Activated CD4-positive, alpha-beta T cell treated with anti-CD3 and anti-CD28 coated beads, Interleukin-2, amount 50 U/mL, for 48 hours (primary cell): Measurements from ENCODE around the gene PTCD1.

Experiments
- DNase-seq, 2 experiments: peaks; one replicate each; pipeline ENCODE4 v3.0.0-alpha.2; 2020

Gene PTCD1, protein sequence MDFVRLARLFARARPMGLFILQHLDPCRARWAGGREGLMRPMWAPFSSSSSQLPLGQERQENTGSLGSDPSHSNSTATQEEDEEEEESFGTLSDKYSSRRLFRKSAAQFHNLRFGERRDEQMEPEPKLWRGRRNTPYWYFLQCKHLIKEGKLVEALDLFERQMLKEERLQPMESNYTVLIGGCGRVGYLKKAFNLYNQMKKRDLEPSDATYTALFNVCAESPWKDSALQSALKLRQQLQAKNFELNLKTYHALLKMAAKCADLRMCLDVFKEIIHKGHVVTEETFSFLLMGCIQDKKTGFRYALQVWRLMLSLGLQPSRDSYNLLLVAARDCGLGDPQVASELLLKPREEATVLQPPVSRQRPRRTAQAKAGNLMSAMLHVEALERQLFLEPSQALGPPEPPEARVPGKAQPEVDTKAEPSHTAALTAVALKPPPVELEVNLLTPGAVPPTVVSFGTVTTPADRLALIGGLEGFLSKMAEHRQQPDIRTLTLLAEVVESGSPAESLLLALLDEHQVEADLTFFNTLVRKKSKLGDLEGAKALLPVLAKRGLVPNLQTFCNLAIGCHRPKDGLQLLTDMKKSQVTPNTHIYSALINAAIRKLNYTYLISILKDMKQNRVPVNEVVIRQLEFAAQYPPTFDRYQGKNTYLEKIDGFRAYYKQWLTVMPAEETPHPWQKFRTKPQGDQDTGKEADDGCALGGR

DNA sequence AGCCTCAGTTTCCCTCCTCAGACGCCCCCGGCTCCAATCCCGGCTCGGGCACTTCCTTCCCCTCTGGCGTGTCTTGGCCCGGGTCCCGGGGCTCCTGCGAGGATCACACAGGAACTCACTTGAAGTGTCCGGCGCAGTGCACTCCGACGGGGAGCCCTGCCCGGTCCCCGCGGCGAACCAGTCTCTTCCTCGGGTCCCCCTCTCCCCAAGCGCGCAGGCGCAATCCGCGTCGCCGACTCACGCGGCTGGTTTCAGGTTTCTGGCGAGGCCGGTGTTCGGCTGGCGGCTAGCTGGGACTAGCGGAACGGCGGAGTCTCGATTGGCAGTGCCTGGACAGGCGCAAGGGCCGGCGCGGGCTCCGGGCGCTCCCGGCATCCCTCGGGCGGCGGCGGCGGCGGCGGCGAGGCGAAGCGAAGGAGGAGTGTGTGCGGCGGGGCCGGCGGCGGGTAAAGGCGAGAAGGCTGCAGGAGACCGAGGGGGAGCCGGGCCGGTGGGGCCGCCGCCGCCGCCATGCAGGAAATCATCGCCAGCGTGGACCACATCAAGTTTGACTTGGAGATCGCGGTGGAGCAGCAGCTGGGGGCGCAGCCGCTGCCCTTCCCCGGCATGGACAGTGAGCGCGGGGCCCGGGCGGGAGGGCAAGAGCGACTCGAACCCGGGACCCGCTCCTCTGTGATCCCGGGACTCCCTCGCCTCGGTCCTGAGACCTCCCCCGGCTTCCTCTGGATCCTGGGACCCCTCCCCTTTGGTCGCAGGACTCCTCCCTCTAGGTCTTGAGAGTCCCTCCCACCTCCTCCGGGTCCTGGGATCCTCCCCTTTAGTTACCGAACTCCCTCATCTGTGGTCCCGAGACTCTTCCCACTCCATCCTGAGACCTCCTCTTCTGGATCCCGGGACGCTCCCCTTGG, at the start of gene PTCD1, which contains the start of gene CPSF4:
Gene PTCD1 (minus strand): TSS at position 226 of the 908 bp plus-strand sequence. CDS start 3,556 bp downstream, outside the sequence.
Gene CPSF4 (plus strand): TSS at position 371 of the 908 bp plus-strand sequence. CDS start 140 bp downstream, at position 511.
- DNase-seq, result peak; percentile 94 to 96

DNA sequence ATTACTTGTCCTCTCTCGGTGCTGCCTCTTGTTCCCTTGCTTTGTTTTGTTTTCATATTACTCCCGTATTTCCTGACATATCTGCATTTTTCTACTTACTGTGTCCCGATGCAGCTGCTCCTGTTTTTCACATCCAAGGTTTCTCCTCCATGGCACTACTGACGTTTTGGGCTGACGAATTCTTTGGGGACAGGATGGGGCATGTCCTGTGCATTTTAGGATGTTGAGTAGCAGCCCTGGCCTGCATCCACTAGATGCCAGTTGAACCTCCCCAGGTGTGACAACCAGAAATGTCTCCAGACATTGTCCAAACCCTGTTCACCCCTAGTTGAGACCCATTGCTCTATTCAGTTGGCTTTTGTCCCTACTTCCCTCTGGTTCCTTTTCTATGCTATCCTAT, 46.5 kb upstream of the PTCD1 start:
- DNase-seq, result no peak

DNA sequence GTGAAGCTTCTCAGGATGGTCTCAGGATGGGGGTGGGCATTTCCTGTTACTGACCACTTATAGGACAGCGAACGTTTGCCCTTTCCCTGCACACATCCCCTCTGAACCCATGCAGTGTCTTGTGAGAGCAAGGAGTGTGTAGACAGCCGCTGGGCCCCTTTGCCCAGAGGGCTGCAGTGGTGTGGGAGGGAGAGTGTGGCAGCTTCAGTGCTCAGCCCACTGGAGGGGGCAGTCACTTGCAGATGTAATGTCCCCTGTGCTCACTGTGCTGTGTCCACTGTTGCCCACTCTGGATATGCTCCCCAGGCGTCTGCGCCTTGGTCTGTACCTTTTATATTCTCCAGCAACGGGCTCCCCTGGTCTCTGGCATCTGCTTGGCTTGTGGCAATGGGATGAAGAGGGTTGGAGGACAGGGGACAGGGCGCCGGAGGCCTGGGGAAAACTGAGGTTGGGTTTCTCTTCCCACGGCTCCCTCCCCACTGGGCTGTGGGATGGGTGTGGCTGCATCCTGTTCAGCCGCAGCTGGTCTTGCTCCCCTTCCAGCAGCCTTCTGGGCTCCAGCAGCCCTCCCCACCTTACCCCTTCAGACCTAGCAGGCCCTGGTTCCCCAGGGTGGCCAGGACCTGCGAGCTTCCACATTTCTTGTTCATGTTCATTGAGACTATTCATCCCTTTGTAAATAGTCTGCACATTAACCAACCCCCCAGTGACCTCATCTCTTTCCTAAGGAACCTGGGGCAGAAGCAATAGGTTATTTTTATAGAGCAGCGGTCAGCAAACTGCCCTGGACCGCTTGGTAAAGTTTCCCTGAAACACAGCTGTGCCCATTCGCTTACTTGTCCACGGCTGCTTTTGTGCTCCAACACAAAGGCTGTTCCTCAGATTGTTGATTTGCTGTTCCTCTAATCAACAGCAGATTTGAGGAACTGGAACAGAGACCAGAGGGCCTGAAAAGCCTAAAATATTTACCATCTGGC, 40.2 kb upstream of the PTCD1 start:
- DNase-seq, result no peak

DNA sequence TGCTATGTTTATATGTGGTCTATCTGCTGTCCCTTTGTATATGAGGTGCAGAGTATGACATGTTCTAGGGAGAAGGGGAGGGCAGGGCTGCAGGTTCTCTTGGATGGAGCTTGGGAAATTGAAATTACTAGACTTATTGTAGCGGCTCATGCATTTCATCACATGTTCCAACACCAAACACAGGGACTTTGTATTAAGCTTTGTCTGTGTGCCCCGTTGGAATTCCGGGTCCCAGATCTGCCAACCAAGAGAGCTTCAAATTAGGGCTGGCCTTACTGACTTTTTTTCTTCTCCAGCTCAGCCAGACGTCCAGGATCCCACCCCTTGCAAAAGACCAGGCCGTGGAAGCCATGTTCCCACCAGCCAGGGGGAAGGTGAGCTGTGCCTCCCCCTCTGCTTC, 37.5 kb upstream of the PTCD1 start:
- DNase-seq, result no peak

DNA sequence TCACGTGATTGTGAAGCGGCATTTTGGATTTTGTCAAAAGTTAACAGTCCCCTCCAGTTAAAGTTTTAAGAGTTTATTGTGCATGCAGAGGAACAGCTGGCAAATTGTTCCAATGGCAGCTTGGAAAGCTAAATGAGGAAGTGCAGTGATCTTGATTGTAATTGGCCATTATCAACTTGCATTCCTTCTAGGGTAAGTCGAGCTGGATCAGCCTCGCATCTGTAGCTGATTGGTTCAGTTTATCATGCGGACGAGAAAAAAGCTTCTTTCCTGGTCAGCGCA, 34.7 kb upstream of the PTCD1 start:
- no peak for DNase-seq

DNA sequence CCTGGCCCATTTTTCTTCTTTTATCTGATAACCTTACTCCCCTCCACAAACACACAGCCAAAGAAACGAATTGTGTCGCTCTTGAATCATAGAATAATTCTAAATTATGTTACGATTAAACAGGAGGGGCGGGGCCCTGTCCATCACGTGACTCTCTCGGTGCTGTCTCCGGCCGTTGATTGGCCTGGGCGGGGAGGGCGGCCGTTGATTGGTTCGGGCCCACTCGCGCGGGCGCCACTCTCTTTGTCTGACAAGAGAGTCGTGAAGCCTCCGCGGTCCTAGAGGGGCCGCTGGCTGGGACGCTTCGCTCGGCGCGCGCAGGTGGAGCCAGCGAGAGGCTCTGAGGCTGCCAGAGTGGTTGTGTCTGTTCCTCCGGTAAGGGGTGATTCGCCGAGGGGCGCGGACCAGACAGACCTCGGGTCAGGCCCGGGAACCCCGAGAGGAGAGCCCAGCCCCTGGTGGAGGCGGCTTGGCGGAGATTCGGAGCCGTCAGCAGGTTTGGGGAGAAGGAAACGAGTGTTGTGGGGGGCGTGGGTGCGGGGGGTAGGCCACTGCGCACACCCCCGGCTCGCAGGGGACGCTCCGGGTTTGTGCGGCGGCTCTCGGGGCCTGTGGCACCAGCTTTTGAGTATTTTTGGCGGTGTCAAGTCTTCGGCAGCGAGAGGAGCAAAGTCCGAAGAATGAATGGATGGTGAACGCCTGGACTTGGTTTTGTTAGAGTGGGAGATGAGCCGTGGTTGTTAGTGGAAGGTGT, 34.1 kb upstream of the PTCD1 start, which contains the start of gene ZNF789:
Gene ZNF789 (plus strand): TSS at position 330 of the 754 bp plus-strand sequence. CDS start 3,567 bp downstream, outside the sequence.
- DNase-seq, result peak; percentile 98 to 99

DNA sequence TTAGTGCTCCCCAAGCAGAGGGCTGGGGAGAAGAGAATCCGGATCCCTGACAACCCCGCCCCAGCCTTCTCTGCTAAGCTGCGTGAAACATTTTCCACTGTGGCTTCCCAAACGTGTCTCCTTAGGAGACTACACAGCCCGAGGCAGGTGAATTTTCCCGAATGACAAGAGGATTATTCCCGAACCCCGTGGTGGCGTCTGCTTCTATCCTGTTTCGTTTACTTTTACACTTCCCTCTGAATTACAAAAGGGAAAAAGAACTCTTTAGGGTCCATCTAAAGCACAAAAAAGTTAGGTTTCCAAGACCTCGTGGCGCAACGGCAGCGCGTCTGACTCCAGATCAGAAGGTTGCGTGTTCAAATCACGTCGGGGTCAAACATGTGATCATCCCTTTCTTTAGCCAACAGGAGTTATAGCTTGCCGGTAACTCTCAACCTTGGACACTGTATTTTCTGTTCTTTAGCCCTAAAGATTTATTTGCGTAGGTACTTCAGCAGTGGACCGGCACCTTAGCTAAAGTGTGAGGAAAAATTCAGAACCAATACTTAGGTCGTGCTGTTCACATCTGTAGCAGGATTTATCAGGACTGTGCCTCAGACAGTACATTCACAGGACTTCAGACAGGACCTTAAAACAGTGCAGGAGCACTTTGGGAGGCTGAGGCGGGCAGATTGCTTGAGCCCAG, 30.9 kb upstream of the PTCD1 start:
- DNase-seq, result no peak

DNA sequence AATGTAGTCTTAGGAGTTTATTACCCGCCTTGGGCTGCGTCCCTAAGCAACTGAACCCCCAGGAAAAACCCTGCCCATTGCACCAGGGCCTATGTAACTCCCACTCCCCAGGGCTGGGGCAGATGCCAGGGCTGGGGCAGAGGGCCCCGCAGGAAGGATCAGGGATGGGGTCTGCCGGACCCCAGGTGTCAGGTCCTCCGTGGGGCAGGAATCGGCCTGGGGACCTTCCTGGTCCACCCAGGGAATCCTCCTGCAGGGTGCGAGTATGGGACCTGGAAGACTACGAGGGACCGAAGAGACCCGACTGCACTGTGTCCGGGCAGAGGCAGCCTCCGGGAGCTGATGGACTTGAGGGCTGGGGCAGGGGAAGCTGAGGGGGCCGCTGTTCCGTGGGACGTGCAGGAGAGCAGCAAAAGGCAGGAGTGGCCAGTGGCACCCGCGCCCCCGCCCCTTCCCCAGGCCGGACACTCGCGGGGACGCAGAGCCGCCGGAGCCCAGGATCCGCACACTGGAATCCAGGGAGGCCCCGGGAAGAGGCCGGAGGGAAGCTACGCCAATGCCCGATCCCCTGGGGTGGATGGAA, 29.8 kb upstream of the PTCD1 start:
- DNase-seq, result no peak

DNA sequence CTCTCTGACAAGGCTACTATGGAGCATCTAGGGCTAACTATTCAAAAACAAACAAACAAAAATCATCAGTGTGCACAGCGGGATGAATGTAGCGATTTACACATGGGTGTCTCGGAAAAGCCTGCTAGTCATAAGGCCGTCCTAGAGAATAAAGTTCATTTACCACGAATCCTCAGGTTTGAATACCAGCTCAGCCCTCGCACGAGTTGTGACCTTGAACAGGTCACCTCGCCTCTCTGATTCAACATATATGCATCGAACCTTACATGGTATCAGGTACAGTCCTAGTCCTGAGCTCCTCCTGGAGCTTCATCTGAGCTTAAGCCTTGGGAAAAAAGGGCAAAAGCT, 26.8 kb upstream of the PTCD1 start:
- DNase-seq, result no peak

DNA sequence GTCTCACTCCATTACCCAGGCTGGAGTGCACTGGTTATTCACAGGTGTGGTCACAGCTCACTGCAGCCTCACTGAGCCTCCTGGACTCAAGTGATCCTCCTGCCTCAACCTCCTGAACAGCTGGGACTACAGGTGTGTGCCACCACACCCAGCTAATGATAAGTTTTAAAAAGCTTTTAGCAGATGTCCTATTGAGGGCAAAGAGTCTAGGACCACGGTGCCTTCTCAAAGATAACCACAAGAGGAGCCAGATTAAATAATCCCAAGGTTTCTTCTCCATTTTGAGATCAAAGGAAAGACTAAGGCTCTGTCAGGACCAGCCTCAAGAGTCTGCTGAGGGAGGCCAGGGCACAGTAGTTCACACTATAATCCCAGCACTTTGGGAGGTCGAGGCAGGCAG, 22.6 kb upstream of the PTCD1 start:
- no peak for DNase-seq

DNA sequence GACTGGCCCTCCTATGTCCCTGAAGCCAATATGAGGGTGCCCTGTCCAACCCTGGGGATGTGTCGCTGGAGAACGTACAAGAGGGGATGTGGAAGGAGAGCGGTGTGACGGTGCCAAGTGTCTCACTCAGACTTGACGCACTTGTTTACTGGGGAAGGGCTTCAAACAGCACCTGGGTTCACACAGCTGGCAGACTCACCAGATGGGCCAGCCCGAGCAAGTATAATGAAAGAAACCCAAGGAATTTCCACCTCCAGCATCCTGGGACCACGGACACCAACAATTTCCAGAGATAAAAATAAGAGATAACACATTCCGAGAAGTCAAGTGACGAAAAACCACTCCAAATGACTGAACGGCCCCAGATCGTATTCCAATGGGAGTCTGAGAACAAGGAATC, 22.1 kb upstream of the PTCD1 start:
- DNase-seq, result no peak

DNA sequence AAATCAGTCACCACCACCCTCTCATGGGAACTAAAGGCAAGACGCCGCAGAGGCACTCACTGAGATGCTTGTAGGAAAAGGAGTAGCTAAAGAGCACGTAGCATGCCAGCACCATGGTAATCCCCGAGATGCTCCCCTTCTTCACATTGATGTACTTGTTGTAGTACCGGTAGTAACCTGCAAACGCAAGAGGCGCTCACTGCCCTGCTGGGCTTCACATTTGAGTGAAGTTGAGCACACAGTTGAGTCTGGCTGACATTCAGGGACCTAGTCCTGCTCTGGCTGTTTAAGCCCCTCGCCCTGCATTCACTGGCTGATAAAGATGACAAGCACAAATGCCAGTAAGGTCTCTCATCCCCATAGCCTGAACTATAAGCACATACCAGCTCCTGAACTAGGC, 20.5 kb upstream of the PTCD1 start:
- peak; percentile 27 to 42 for DNase-seq

DNA sequence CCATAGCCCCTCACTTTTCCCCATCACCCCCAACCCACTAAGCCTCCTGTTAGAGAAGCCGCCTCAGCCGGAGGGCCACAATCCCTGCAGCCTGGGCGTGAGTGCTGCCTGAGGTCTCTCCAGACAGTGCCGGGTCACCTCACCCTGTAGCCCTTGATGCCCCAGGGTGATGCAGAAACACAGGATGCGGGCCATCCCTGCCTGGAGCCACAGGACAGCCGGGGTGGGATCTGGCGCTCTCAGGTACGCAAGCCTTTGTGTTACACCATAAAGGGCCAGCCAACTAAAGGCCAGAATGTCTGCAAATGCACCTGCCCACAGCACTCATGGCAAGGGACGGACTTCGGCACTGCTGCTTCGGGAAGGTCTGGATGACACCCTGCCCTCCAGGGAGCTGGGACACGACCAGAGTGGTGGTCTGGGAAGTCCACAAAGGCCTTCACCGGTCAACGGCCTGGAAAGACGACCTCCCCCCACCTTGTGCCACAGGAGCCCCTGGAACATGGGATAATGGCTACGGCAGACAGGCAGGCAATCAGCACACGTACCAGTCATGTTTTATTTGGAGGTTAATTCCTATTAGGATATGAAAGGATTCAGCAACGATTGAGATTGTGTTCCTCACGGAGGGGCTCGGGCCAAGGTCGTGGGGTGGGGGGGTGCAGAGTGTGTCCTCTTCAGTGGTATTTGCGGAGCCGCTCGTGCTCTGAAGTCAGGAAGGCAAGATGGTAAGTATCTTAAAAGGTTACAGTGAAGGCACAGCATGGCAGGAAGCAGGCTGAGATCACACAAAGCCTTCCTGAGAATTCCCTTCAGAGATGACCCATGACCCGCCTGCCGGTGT, 19.3 kb upstream of the PTCD1 start:
- no peak for DNase-seq

DNA sequence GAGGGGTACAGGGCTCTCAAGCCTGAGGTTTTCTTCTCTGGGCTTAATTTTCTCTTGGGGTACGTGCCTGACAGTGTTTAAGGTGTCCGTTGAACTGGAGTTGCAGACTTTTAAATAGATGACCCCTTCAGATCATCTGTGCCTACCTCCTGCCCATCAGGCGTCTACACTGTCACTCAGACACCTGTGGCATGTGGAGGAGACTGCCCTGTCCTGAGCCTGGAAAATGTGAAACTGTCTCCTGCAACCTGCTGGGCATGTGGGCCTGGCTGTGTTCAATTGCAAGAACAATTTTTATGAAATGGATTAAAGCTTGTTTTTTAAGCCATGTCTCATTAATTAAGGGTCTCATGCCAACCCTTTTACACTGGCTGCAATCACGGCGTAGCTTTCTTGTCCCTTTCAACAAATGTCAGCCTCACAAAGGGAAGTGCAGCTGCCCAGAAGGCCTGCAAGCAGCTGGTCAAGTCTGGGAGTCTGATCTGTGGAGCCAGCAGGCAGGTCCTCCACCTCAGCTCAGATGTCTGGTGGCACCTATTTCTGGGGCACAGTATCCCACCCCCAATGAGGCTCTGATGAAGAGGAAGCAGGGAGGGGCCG, 18.6 kb upstream of the PTCD1 start:
- DNase-seq, result no peak

DNA sequence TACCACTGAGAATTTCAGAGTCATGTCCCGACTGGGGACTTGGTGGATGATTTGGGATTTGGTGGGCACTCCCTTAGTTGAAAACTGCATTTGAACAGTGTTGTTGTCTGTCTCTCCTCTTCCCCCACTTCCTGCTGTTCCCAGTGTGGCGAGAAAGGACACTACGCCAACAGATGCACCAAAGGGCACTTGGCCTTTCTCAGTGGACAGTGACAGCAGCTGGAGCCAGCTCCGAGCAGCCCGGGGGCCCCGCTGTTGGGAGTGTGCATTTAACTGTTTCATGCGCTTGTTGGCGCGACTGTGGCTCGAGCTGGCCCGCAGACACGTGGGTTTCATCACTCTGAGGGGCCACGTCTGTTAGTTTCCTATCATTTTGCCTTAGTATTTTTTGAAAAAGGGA, 17.7 kb upstream of the PTCD1 start:
- DNase-seq, result no peak

DNA sequence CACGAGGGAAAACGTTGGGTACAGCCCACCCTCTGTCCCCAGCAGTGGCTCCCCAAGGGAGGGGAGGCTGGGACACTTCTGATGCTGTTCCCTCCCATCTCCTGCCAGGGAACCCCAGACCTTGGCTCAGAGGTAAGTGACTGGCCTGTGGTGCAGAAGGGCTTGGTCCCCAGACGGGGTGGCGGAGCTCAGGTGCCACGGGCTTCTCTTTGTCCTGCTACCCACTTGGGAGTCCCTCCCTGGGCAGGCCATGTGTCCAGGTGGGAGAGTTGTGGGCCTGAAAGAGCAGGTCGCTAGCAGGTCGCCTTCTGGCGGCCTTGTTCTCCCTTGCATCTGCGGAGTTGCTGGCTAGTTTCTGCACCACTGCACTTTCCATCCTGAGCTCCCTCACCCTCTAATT, 17.3 kb upstream of the PTCD1 start:
- no peak for DNase-seq

DNA sequence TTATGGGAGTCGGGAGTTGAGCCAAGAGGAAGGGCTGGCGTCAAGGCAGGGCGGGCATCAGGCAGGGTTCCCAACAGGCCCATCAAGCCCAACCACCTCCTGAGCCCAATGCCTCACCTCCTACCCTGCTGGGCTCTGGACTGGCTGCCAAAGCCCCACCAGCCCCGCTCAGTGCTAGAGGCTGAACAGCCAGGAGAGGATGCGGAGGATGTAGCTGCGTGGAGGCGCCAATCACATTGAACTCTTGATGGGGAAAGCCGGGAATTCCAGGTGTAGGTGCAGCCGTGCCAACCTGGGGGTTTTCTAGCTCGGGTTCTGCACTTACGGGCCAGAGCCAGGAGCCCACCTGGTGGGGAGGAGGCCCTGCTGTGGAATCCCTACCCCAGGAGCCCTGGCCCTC, 14.5 kb upstream of the PTCD1 start:
- no peak for DNase-seq

DNA sequence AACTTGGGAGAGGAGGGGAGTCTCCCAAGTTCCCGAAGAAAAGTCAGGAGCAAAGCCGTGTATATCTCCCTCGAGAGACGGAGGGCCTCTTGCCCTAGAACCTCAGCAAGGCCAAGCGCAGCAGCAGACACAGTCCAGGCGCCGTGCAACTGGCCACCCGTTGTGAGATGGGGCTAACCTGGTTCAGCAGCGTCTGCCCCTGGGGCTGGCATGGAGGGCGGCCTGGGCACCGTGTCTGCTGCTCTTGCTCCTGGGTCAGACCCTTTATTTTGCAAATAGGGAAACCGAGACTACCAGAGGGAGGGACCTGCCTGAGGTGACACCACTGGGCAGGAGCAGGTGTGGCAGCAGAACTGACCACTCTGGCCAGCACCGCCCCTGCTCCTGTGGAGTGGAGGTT, 13.9 kb upstream of the PTCD1 start:
- no peak for DNase-seq

DNA sequence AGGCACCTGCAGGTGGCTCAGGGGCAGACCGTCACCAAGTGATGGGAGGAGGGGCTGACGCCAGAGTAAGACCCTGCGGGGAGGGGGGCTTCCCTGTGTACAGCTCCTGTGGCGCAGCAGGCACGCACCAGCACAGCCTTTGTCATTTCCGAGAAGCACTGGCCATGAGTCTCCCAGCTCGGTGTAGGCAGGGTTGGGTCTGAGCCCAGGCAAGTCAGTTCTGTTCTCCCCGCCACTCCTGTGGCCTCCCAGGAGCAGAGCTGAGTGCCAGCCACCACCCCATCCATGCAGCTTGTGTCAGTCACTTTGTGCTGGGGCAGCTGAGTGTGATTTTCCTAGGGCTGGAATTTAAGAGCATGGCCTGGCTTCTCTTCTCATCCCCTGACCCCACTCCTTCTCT, 13.3 kb upstream of the PTCD1 start:
- no peak for DNase-seq
